Transverse colon (tissue), 4 donors: Measurements from ENCODE around the gene PBX4. TPM values are rescaled to one million over a fixed set of nuclear protein-coding genes. Genes with fewer than 3 reads are reported as not detected.

Source experiments
- DNase-seq: peaks from one replicate; pipeline ENCODE4 v3.0.0-alpha.2; 2019
- H3K27ac ChIP-seq, 4 donors: fragments of 200-600 bp; sonication (generic); 2 replicates each; pipeline ENCODE4 v1.5.1; 2016 to 2018; ENCODE audit warnings: inconsistent platforms in 4 of 4
- H3K27me3 ChIP-seq: fragments of 200-600 bp; sonication (generic); 2 replicates; pipeline ENCODE4 v1.5.1; 2017; ENCODE audit warnings: inconsistent platforms
- H3K36me3 ChIP-seq, 4 donors: fragments of 200-600 bp; sonication (generic); 2 replicates each; pipeline ENCODE4 v1.5.1; 2017 to 2019; ENCODE audit warnings: inconsistent platforms in 4 of 4
- H3K4me1 ChIP-seq, 4 donors: fragments of 200-600 bp; sonication (generic); 2 replicates each; pipeline ENCODE4 v1.5.1; 2017 to 2020; ENCODE audit warnings: inconsistent platforms in 4 of 4
- H3K4me3 ChIP-seq, 4 donors: fragments of 200-600 bp; sonication (generic); 1 replicate in 1 of 4; 2 replicates in 3 of 4; pipeline versions ENCODE4 v1.5.1 to v1.6.1; 2017 to 2019; ENCODE audit warnings: inconsistent platforms in 4 of 4
- H3K9me3 ChIP-seq, 2 donors: fragments of 200-600 bp; sonication (generic); 2 replicates each; pipeline ENCODE4 v1.5.1; 2017 to 2019; ENCODE audit warnings: inconsistent platforms in 2 of 2
- EP300 ChIP-seq: sonication (generic); formaldehyde crosslinking; IDR thresholded peaks from one replicate; pipeline ENCODE4 v1.6.1; 2017; ENCODE audit warnings: antibody characterized with exemption, low read depth
- POLR2A ChIP-seq: fragments of 450-650 bp; IDR thresholded peaks from one replicate; pipeline ENCODE4 v1.6.1; 2016; ENCODE audit warnings: antibody characterized with exemption, mild to moderate bottlenecking, moderate library complexity
- POLR2AphosphoS5 ChIP-seq, 3 donors: sonication (generic); formaldehyde crosslinking; IDR thresholded peaks; one replicate each; pipeline ENCODE4 v1.6.1; 2016; ENCODE audit warnings: antibody characterized with exemption in 3 of 3
- WGBS, 2 donors: methylation state at CpG; one replicate each; pipeline ENCODE4 v1.1.5; 2018; ENCODE audit warnings: low coverage in 1 of 2; 5-methylcytosine and 5-hydroxymethylcytosine counted together
- in situ Hi-C, 4 donors: fragments of 200-750 bp; cut with MboI; loops; one replicate each; pipeline versions ENCODE4 v1.15.0 to v1.15.1; 2017; ENCODE audit warnings: low sequenced_read_pairs in 3 of 4, low pct_ligation_motif_present in 1 of 4, low pct_unique_long_range_greater_than_20kb in 1 of 4
- intact Hi-C: fragments of 100-400 bp; cut with DNase I; formaldehyde crosslinking; loops from one replicate; pipeline ENCODE4 v1.15.1; 2023; ENCODE audit warnings: low total_unique reads
- total RNA-seq, 4 donors: library from RNA; depleted of rRNA; stranded (reverse); fragments of >200 nt; gene quantifications; one replicate each; pipeline ENCODE4 v1.1.0, GENCODE V29; 2016
- TF ChIP-seq, protein P1 (sequence below), 5 experiments: fragments of 200-600 bp in 3 of 5; fragments of 450-650 bp in 2 of 5; sonication (generic) in 3 of 5; IDR thresholded peaks; 1 replicate in 2 of 5; 2 replicates in 3 of 5; pipeline ENCODE4 v1.5.1; 2016 to 2017; ENCODE audit warnings: antibody characterized with exemption in 5 of 5, inconsistent platforms in 3 of 5, mild to moderate bottlenecking in 2 of 5, moderate library complexity in 1 of 5

Gene PBX4
- total RNA-seq, 4 donors from 2014 or later, result 1.9 to 11.9 (median 5.1) TPM

DNA sequence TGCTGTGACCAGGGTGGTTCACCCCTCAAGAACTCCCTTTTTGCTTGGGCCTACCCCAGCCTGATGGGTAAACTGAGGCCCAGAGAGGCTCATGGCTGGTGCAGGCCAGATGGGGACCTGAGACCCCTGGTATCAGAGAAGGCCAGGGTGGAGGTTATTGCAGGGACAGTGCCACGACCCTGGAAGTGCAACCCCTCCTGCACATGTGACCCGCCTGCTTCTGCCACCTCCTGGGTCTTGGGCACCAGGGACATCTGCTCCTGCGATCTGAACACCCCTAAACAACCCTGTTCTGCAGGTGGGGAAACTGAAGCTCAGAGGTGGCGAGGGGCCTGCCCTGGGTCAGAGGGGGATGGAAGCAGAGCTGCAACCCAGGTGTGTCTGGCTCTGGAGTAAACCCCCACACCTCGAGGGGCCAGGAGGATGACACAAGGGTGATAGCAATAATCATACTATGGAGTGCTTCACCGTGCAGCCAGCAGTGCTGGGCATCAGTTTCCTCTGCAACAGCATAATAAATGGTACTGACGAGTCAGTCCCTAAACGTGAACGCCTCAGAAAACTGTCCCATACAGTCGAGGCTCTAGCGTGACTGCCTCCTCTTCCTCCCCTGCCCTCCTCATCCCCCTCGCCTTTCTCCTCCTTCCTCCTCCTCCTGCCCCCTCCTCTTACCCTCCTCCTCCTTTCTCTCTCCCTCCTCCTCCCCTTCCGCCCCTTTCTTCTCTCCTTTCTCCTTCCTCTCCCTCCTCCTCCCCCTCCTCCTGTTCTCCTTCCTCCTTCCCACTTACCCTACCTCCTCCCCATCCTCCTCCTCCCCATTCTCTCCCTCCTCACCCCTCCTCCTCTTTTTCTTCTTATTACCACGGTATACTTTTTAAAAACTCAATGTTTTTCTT is 85.4 kb downstream of the PBX4 start:
- H3K27ac ChIP-seq, result no peak overlapping the region
- TF ChIP-seq, protein P1, sequence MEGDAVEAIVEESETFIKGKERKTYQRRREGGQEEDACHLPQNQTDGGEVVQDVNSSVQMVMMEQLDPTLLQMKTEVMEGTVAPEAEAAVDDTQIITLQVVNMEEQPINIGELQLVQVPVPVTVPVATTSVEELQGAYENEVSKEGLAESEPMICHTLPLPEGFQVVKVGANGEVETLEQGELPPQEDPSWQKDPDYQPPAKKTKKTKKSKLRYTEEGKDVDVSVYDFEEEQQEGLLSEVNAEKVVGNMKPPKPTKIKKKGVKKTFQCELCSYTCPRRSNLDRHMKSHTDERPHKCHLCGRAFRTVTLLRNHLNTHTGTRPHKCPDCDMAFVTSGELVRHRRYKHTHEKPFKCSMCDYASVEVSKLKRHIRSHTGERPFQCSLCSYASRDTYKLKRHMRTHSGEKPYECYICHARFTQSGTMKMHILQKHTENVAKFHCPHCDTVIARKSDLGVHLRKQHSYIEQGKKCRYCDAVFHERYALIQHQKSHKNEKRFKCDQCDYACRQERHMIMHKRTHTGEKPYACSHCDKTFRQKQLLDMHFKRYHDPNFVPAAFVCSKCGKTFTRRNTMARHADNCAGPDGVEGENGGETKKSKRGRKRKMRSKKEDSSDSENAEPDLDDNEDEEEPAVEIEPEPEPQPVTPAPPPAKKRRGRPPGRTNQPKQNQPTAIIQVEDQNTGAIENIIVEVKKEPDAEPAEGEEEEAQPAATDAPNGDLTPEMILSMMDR (IDR thresholded peaks at IDR 0.05), result no peak
- TF ChIP-seq POLR2AphosphoS5 (IDR thresholded peaks at IDR 0.05) (no peak), EP300 (no peak), POLR2A (no peak)
- no peak overlapping the region for H3K4me3 ChIP-seq
- intact Hi-C loops (loop anchor here (2.0 to 10.0 kb wide), 2 partner anchors 114 to 422 kb away; no protein-coding TSS in a partner anchor), in situ Hi-C loops (loop anchor here (5.0 to 25.0 kb wide), 5 partner anchors 104 to 754 kb away; partner anchors contain the start of genes GMIP (in 4 of the 4) and LPAR2 (in 1 of the 4))
- no peaks in the 10 kb centered on the region for H3K9me3 ChIP-seq
- DNase-seq, result no peak
- H3K27me3 ChIP-seq, result peaks cover 15% of the 10 kb centered on the region
- H3K4me1 ChIP-seq, result peaks cover 2 to 18% (median 10%) of the 10 kb centered on the region in 4 donors
- 66 to 78% methylated on average over 6 to 13 of the region's 14 CpGs for WGBS, 2 donors
- H3K36me3 ChIP-seq, result no peaks in the 10 kb centered on the region

DNA sequence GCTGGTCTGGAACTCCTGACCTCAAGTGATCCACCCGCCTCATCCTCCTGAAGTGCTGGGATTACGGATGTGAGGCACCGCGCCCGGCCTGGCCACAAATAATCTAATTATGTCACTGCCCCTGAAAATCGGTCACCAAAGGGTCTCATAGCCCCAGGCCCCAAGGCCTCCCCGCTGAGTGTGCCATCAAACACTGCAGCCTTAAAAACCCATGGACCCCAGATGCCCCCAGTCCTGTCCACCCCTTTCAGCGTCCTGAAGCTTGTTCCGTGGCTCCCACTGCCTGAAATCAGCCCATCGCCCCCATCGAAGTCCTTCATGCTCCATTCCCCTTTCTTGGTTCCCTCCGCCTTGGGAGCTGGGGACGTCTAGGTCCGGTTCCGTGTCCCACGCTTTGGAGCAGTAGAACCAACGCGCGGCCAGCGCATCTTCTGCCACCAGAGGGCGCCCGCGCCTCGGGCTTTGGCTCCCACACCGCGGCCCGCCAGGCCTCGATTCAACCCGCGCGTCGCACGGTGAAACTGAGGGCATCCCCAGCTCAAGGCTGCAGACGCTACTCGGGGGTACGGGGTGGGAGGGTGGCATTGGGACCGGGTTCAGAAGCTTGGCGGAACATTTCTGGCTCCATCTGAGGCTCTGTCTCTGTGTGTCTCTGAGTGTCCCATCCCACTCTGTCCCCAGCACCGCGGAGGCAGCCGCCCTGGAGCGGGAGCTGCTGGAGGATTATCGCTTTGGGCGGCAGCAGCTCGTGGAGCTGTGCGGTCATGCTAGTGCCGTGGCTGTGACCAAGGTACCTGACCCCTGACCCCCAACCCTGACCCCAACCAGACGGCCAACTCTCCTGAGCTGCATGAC is 86.3 kb downstream of the PBX4 start:
- H3K36me3 ChIP-seq, result peaks cover 0 to 8% (median 0%) of the 10 kb centered on the region in 4 donors
- no peak overlapping the region for H3K27ac ChIP-seq
- no peak overlapping the region for H3K4me3 ChIP-seq
- 21 to 34% methylated on average over 6 to 48 of the region's 48 CpGs for WGBS, 2 donors
- intact Hi-C loops, result loop anchor here (2.0 to 10.0 kb wide), 2 partner anchors 115 to 423 kb away; no protein-coding TSS in a partner anchor
- no peaks in the 10 kb centered on the region for H3K9me3 ChIP-seq
- peaks cover 7% of the 10 kb centered on the region for H3K27me3 ChIP-seq
- H3K4me1 ChIP-seq, result peaks cover 0 to 10% (median 7%) of the 10 kb centered on the region in 4 donors
- peak; percentile 86 for DNase-seq
- in situ Hi-C loops, result loop anchor here (5.0 to 25.0 kb wide), 5 partner anchors 105 to 755 kb away; partner anchors contain the start of genes GMIP (in 4 of the 4) and LPAR2 (in 1 of the 4)
- TF ChIP-seq POLR2A (no peak), POLR2AphosphoS5 (IDR thresholded peaks at IDR 0.05) (peak in 1 of 3 donors; percentile 30)
- TF ChIP-seq, protein P1 (IDR thresholded peaks at IDR 0.05), result peak; percentile 95 to 98 (median 98)

DNA sequence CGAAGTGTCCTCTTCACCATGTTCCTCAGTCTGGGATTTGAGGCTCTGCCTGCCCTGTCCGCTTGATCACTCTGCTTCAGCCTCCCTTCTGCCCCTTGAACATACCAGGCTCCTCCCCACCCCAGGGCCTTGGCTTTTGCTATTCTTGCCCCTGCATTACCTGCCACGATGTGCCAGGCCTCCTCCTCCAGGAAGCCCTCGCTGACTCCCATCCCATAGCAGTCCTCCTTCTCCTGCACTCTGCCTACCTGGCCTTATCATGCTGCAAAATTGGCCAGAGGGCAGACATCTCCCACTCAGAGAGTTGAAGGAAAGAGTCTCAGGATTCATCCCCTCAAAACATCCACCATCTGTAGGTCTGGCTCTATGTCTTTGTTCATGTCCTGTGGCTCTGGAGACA is 87.6 kb downstream of the PBX4 start:
- Histone ChIP-seq H3K4me1 (peaks cover 0 to 8% (median 7%) of the 10 kb centered on the region in 4 donors), H3K9me3 (no peaks in the 10 kb centered on the region), H3K27ac (no peak overlapping the region), H3K36me3 (peaks cover 0 to 8% (median 0%) of the 10 kb centered on the region in 4 donors), H3K27me3 (no peaks in the 10 kb centered on the region), H3K4me3 (no peak overlapping the region)
- WGBS, 2 donors, result 88 to 100% methylated on average over 2 to 4 of the region's 4 CpGs
- TF ChIP-seq EP300 (no peak), POLR2AphosphoS5 (IDR thresholded peaks at IDR 0.05) (no peak), POLR2A (no peak)
- TF ChIP-seq, protein P1 (IDR thresholded peaks at IDR 0.05), result no peak
- intact Hi-C loops (loop anchor here (10.0 kb wide), 1 partner anchor 424 kb away; no protein-coding TSS in a partner anchor), in situ Hi-C loops (loop anchor here (5.0 to 25.0 kb wide), 5 partner anchors 106 to 756 kb away; partner anchors contain the start of genes GMIP (in 4 of the 4) and LPAR2 (in 1 of the 4))
- DNase-seq, result no peak
